GM12878 (cell line): Measurements from ENCODE around the gene GSG1L. TPM values are rescaled to one million over a fixed set of nuclear protein-coding genes. Genes with fewer than 3 reads are reported as not detected.

Source experiments
- ATAC-seq: fragments of 200-7000 bp; cut with Tn5 transposase; 3 replicates; pipeline ENCODE4 v1.9.1; 2020; ENCODE audit warnings: mild to moderate bottlenecking, moderate library complexity
- BruUV-seq: library from RNA; stranded (reverse); fragments of 400-500 nt; replicated peaks from 2 replicates; lab custom pipeline; 2021; lab: Mats Ljungman, UMichigan
- CTCF ChIA-PET: fragments of 300-600 bp; sonication (Branson Sonifier 250); formaldehyde crosslinking; extraction: SDS; loops from one replicate; lab custom pipeline; 2021; ENCODE audit warnings: inconsistent platforms; lab: Yijun Ruan, JAX
- POLR2A ChIA-PET: fragments of 350-600 bp; formaldehyde crosslinking; extraction: SDS; loops from one replicate; lab custom pipeline; 2021; ENCODE audit warnings: inconsistent platforms; lab: Charles Lee
- RAD21 ChIA-PET: fragments of 300-600 bp; sonication (Branson Sonifier 250); formaldehyde crosslinking; loops from one replicate; lab custom pipeline; 2023; ENCODE audit warnings: antibody characterized with exemption; ENCODE audit not compliant: unreplicated experiment; lab: Charles Lee
- SMC1A ChIA-PET: fragments of 300-600 bp; sonication (Branson Sonifier 250); formaldehyde crosslinking; loops from one replicate; lab custom pipeline; 2023; ENCODE audit not compliant: unreplicated experiment, uncharacterized antibody; lab: Charles Lee
- DNase-seq: peaks from one replicate; pipeline ENCODE4 v3.0.0-alpha.2; 2011; ENCODE audit warnings: low read depth, low spot score
- FAIRE-seq: peaks from 3 replicates; lab custom pipeline; 2011; peaks lifted over from hg19 to GRCh38; lab: Jason Lieb, UNC
- H2AFZ ChIP-seq: 2 replicates; pipeline ENCODE4 v1.6.0; 2011; ENCODE audit warnings: low read depth, low read length, control low read depth; ENCODE audit not compliant: control insufficient read depth
- H3K27ac ChIP-seq: 2 replicates; pipeline ENCODE4 v1.5.1; 2011; ENCODE audit warnings: control low read depth; ENCODE audit not compliant: control insufficient read depth, insufficient read depth
- H3K27me3 ChIP-seq, 2 experiments: replicated peaks in 1 of 2; 2 replicates each; pipeline versions ENCODE4 v1.6.0 to v1.6.1; 2011; ENCODE audit warnings: low read length in 1 of 2; ENCODE audit not compliant: control insufficient read depth in 2 of 2, insufficient read depth in 2 of 2
- H3K36me3 ChIP-seq, 2 experiments: 2 replicates each; pipeline ENCODE4 v1.5.1; 2011; ENCODE audit warnings: low read length in 1 of 2; ENCODE audit not compliant: control insufficient read depth in 2 of 2, insufficient read depth in 2 of 2
- H3K4me1 ChIP-seq: 2 replicates; pipeline ENCODE4 v1.6.1; 2011; ENCODE audit warnings: mild to moderate bottlenecking, low read length, moderate library complexity, mixed read lengths; ENCODE audit not compliant: control insufficient read depth, insufficient read depth
- H3K4me2 ChIP-seq: 2 replicates; pipeline ENCODE4 v1.6.0; 2011; ENCODE audit warnings: control low read depth; ENCODE audit not compliant: control insufficient read depth, insufficient read depth
- H3K4me3 ChIP-seq: fragments of 200-600 bp; sonication (generic); 2 replicates; pipeline ENCODE4 v1.5.1; 2016
- H3K79me2 ChIP-seq: 2 replicates; pipeline ENCODE4 v1.6.0; 2011; ENCODE audit warnings: low read length; ENCODE audit not compliant: control insufficient read depth, insufficient read depth
- H3K9ac ChIP-seq: 2 replicates; pipeline ENCODE4 v1.8.0; 2011; ENCODE audit warnings: low read length, control low read depth, mixed read lengths; ENCODE audit not compliant: control insufficient read depth, insufficient read depth
- H3K9me3 ChIP-seq: replicated peaks from 3 replicates; pipeline ENCODE4 v1.5.1; 2011; ENCODE audit warnings: mild to moderate bottlenecking, low read length; ENCODE audit not compliant: control insufficient read depth, insufficient read depth
- H4K20me1 ChIP-seq: 2 replicates; pipeline ENCODE4 v1.6.0; 2011; ENCODE audit not compliant: control insufficient read depth, insufficient read depth
- CEBPB ChIP-seq, 2 experiments: fragments of 150-350 bp in 1 of 2; IDR thresholded peaks; 2 replicates each; pipeline ENCODE4 v1.6.1; 2012 to 2014; ENCODE audit warnings: low read depth in 2 of 2, low read length in 2 of 2, borderline replicate concordance in 1 of 2, inconsistent platforms in 1 of 2
- CREB1 ChIP-seq: IDR thresholded peaks from 2 replicates; pipeline ENCODE4 v1.6.1; 2012; ENCODE audit warnings: low read depth, mild to moderate bottlenecking, inconsistent platforms
- CREM ChIP-seq: IDR thresholded peaks from 2 replicates; pipeline ENCODE4 v1.6.1; 2014; ENCODE audit warnings: antibody characterized with exemption, low read depth
- EP300 ChIP-seq, 2 experiments: fragments of 150-350 bp in 1 of 2; IDR thresholded peaks; 2 replicates each; pipeline ENCODE4 v1.6.1; 2011 to 2012; ENCODE audit warnings: low read depth in 2 of 2, low read length in 2 of 2, borderline replicate concordance in 1 of 2, improper control_type of control experiment in 1 of 2, inconsistent platforms in 1 of 2; ENCODE audit not compliant: control insufficient read depth in 1 of 2
- ESRRA ChIP-seq: IDR thresholded peaks from 2 replicates; pipeline ENCODE4 v1.6.1; 2012; ENCODE audit warnings: mild to moderate bottlenecking, low read length, improper control_type of control experiment
- EZH2 ChIP-seq: IDR thresholded peaks from 2 replicates; pipeline ENCODE4 v1.6.1; 2012; ENCODE audit warnings: low read depth, mild to moderate bottlenecking, control low read depth, inconsistent platforms, low read length, borderline replicate concordance; ENCODE audit not compliant: control insufficient read depth
- FOS ChIP-seq: IDR thresholded peaks from 3 replicates; pipeline ENCODE4 v1.6.1; 2011; ENCODE audit warnings: borderline replicate concordance; ENCODE audit not compliant: insufficient read length; ENCODE audit errors: extremely low read depth
- HDAC2 ChIP-seq: fragments of 200-600 bp; sonication (generic); IDR thresholded peaks from 2 replicates; pipeline ENCODE4 v1.6.1; 2017
- MEF2A ChIP-seq: IDR thresholded peaks from 2 replicates; pipeline ENCODE4 v1.6.1; 2011; ENCODE audit warnings: low read depth, mild to moderate bottlenecking, low read length, moderate library complexity; ENCODE audit not compliant: insufficient read depth
- NR2C2 ChIP-seq: IDR thresholded peaks from 2 replicates; pipeline ENCODE4 v1.6.1; 2011; ENCODE audit warnings: borderline replicate concordance, low read depth; ENCODE audit not compliant: control insufficient read depth, insufficient read length
- SMAD1 ChIP-seq: fragments of 450-650 bp; IDR thresholded peaks from 2 replicates; pipeline ENCODE4 v1.6.1; 2018; ENCODE audit warnings: mild to moderate bottlenecking, low read depth; ENCODE audit not compliant: partially characterized antibody
- TAF1 ChIP-seq: IDR thresholded peaks from 2 replicates; pipeline ENCODE4 v1.6.1; 2011; ENCODE audit warnings: mild to moderate bottlenecking, low read depth, low read length, borderline replicate concordance
- USF2 ChIP-seq: IDR thresholded peaks from 2 replicates; pipeline ENCODE4 v1.6.1; 2011; ENCODE audit warnings: low read depth, low read length, improper control_type of control experiment, borderline replicate concordance
- YY1 ChIP-seq: IDR thresholded peaks from 2 replicates; pipeline ENCODE4 v1.6.1; 2011; ENCODE audit warnings: low read depth, mild to moderate bottlenecking, low read length
- ZNF384 ChIP-seq: IDR thresholded peaks from 2 replicates; pipeline ENCODE4 v1.6.1; 2012; ENCODE audit warnings: low read depth, mild to moderate bottlenecking, low read length, improper control_type of control experiment, borderline replicate concordance
- WGBS: methylation state at CpG from one replicate; pipeline ENCODE4 v1.1.6; 2016; ENCODE audit warnings: low lambda C conversion rate; ENCODE audit not compliant: insufficient replicate concordance, insufficient coverage; ENCODE audit errors: missing lambda C conversion rate; 5-methylcytosine and 5-hydroxymethylcytosine counted together
- in situ Hi-C: fragments of 300-500 bp; cut with MboI; formaldehyde crosslinking; loops from 9 replicates; pipeline ENCODE4 v1.14.3; 2018; ENCODE audit warnings: mixed read lengths
- intact Hi-C: fragments of 100-400 bp; cut with micrococcal nuclease; formaldehyde crosslinking; loops from one replicate; pipeline ENCODE4 v1.14.2; 2022; ENCODE audit not compliant: unreplicated experiment
- polyA plus RNA-seq, 11 experiments: library from polyadenylated mRNA; depleted of rRNA in 4 of 11; unstranded in 6 of 11; stranded (reverse) in 5 of 11; fragments of >200 nt; fragmentation: Nextera tagmentation in 4 of 11; fragmentation: Illumina TruSeq in 1 of 11; extraction: Ambion mirVana in 4 of 11; extraction: Trizol in 1 of 11; gene quantifications; 1 replicate in 1 of 11; 2 replicates in 10 of 11; pipeline versions ENCODE4 v1.2.1 to v1.2.3, GENCODE V29; 2011 to 2016; ENCODE audit warnings: inconsistent platforms in 2 of 11, missing spikeins in 2 of 11, low read depth in 1 of 11
- total RNA-seq, 4 experiments: library from RNA; depleted of rRNA in 3 of 4; stranded (reverse); fragments of >200 nt in 3 of 4; fragmentation: Illumina TruSeq in 1 of 4; extraction: Trizol in 1 of 4; gene quantifications; 2 replicates each; pipeline versions ENCODE4 v1.2.1 to v1.2.3, GENCODE V29; 2013 to 2021

Gene GSG1L
- total and polyA plus RNA-seq, 10 of the 15 experiments (the other 5 are each of a cell fraction or from before 2014, with no cell fraction given) = not detected

GRCh38 chr16:27771201-27771910 lies 292.2 kb downstream of the GSG1L start:
- no peak for ATAC-seq
- Histone ChIP-seq H3K36me3 (no peaks in the 10 kb centered on the region; a peak in 1 of 4 replicates), H3K9me3 (no peaks in the 10 kb centered on the region), H4K20me1 (no peaks in the 10 kb centered on the region), H3K79me2 (no peaks in the 10 kb centered on the region), H3K9ac (no peak overlapping the region), H3K27me3 (no peaks in the 10 kb centered on the region), H3K4me3 (no peak overlapping the region), H3K27ac (no peak overlapping the region), H2AFZ (no peak overlapping the region), H3K4me2 (no peak overlapping the region), H3K4me1 (no peaks in the 10 kb centered on the region)
- ChIA-PET SMC1A (no interaction called here), CTCF (no interaction called here), RAD21 (no interaction called here), POLR2A (no interaction called here)
- BruUV-seq = no TSS peak
- TF ChIP-seq TAF1 (no peak), EZH2 (no peak), ESRRA (no peak), MEF2A (no peak), HDAC2 (no peak), USF2 (no peak), SMAD1 (no peak), CREB1 (no peak), YY1 (no peak), EP300 (IDR thresholded peaks at IDR 0.05; ENCODE audit: borderline replicate concordance in 1 of 2, control insufficient read depth in 1 of 2, low read depth in 2 of 2, low read length in 2 of 2) (no peak), FOS (no peak), CEBPB (IDR thresholded peaks at IDR 0.05; ENCODE audit: borderline replicate concordance in 1 of 2, low read depth in 2 of 2, low read length in 2 of 2) (no peak), NR2C2 (no peak), ZNF384 (no peak), CREM (no peak)
- FAIRE-seq = no peak
- WGBS = 84% methylated on average over 16 of the region's 16 CpGs
- intact Hi-C loops (no loop called here), in situ Hi-C loops (no loop called here)
- no peak for DNase-seq
